Mammary epithelial cell (primary cell): Measurements from ENCODE around the gene RGS4.

Experiments used
- EZH2 ChIP-seq: IDR thresholded peaks from 2 replicates; pipeline ENCODE4 v1.6.1; 2012; ENCODE audit warnings: low read length, inconsistent platforms, borderline replicate concordance
- TF ChIP-seq, protein P1 (sequence below), 2 donors: IDR thresholded peaks in 1 of 2; conservative IDR thresholded peaks in 1 of 2; 2 replicates each; pipeline ENCODE4 v1.5.1; 2011 to 2012; ENCODE audit warnings: inconsistent platforms in 2 of 2, low read length in 2 of 2, mild to moderate bottlenecking in 2 of 2, control low read depth in 1 of 2, low read depth in 1 of 2; ENCODE audit not compliant: insufficient read depth in 1 of 2; ENCODE audit errors: extremely low read depth in 1 of 2

DNA sequence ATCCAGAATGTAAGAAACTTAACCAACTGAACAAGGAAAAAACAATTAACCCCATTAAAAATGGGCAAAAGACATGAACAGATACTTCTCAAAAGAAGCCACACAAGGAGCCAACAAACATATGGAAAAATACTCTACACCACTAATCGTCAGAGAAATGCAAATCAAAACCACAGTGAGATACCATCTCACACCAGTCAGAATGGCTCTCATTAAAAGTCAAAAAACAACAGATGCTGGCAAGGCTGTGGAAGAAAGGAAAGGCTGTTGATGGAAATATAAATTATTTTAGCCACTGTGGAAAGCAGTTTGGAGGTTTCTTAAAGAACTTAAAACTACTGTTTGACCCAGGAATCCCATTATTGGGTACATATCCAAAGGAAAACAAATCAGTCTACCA lies 51.2 kb downstream of the RGS4 start:
- TF ChIP-seq, protein P1, sequence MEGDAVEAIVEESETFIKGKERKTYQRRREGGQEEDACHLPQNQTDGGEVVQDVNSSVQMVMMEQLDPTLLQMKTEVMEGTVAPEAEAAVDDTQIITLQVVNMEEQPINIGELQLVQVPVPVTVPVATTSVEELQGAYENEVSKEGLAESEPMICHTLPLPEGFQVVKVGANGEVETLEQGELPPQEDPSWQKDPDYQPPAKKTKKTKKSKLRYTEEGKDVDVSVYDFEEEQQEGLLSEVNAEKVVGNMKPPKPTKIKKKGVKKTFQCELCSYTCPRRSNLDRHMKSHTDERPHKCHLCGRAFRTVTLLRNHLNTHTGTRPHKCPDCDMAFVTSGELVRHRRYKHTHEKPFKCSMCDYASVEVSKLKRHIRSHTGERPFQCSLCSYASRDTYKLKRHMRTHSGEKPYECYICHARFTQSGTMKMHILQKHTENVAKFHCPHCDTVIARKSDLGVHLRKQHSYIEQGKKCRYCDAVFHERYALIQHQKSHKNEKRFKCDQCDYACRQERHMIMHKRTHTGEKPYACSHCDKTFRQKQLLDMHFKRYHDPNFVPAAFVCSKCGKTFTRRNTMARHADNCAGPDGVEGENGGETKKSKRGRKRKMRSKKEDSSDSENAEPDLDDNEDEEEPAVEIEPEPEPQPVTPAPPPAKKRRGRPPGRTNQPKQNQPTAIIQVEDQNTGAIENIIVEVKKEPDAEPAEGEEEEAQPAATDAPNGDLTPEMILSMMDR (conservative IDR thresholded peaks at IDR 0.05 in 1 of 2, IDR thresholded peaks at IDR 0.05 in 1 of 2; ENCODE audit: extremely low read depth in 1 of 2, insufficient read depth in 1 of 2, low read depth in 1 of 2, low read length in 2 of 2), result no peak
- TF ChIP-seq EZH2, result no peak
